A549 (cell line): Measurements from ENCODE around the gene ROR2. TPM values are rescaled to one million over a fixed set of nuclear protein-coding genes. Genes with fewer than 3 reads are reported as not detected.

ENCODE experiments used
- ATAC-seq, 2 experiments: fragments of 200-7000 bp in 1 of 2; fragments of >200 bp in 1 of 2; cut with Nextera tagmentation in 1 of 2; cut with Tn5 transposase in 1 of 2; 3 replicates each; pipeline versions ENCODE4 v1.8.0 to v1.9.1; 2018 to 2020; ENCODE audit warnings: mild to moderate bottlenecking in 1 of 2, moderate library complexity in 1 of 2
- CTCF ChIA-PET: fragments of 300-600 bp; sonication (Branson Sonifier 250); formaldehyde crosslinking; extraction: SDS; loops from one replicate; lab custom pipeline; 2021; ENCODE audit warnings: antibody characterized with exemption, inconsistent platforms; lab: Yijun Ruan, JAX
- POLR2A ChIA-PET: fragments of 350-600 bp; formaldehyde crosslinking; extraction: SDS; loops from one replicate; lab custom pipeline; 2021; ENCODE audit warnings: antibody characterized with exemption, inconsistent platforms; lab: Yijun Ruan, JAX
- DNase-seq, 2 experiments: peaks; one replicate each; pipeline versions ENCODE4 v3.0.0 to v3.0.0-alpha.2; 2011 to 2016; ENCODE audit warnings: low read depth in 1 of 2, low spot score in 1 of 2
- FAIRE-seq: peaks from 2 replicates; lab custom pipeline; 2011; peaks lifted over from hg19 to GRCh38; lab: Jason Lieb, UNC
- H3K27ac ChIP-seq, 2 experiments: fragments of >200 bp; sonication (Bioruptor Twin); formaldehyde crosslinking; 3 replicates each; pipeline ENCODE4 v1.5.1; 2016 to 2017
- H3K4me1 ChIP-seq: fragments of >200 bp; sonication (Bioruptor Twin); formaldehyde crosslinking; 3 replicates; pipeline ENCODE4 v1.6.1; 2016
- H3K4me2 ChIP-seq: fragments of >200 bp; sonication (Bioruptor Twin); formaldehyde crosslinking; 3 replicates; pipeline ENCODE4 v1.6.1; 2016
- H3K4me3 ChIP-seq: fragments of >200 bp; sonication (Bioruptor Twin); formaldehyde crosslinking; 3 replicates; pipeline ENCODE4 v1.5.1; 2016
- H3K9me3 ChIP-seq: fragments of >200 bp; sonication (Bioruptor Twin); formaldehyde crosslinking; 3 replicates; pipeline ENCODE4 v1.6.1; 2016
- BHLHE40 ChIP-seq: IDR thresholded peaks from 2 replicates; pipeline ENCODE4 v1.6.1; 2012; ENCODE audit warnings: low read depth, low read length, inconsistent platforms
- CBX8 ChIP-seq: fragments of 200-600 bp; sonication (generic); IDR thresholded peaks from 2 replicates; pipeline ENCODE4 v1.6.1; 2016
- EP300 ChIP-seq, 2 experiments: fragments of >200 bp; sonication (Bioruptor Twin); formaldehyde crosslinking; IDR thresholded peaks; 2 replicates in 1 of 2; 3 replicates in 1 of 2; pipeline ENCODE4 v1.6.1; 2016 to 2017
- ESRRA ChIP-seq: fragments of 150-350 bp; IDR thresholded peaks from 2 replicates; pipeline ENCODE4 v1.6.1; 2014; ENCODE audit warnings: mild to moderate bottlenecking, low read length, borderline replicate concordance
- FOXS1 ChIP-seq: fragments of 250-450 bp; sonication (Bioruptor Pico); IDR thresholded peaks from 2 replicates; pipeline ENCODE4 v1.5.0; 2020; ENCODE audit warnings: mild to moderate bottlenecking, moderate library complexity
- HDAC2 ChIP-seq: fragments of 200-600 bp; sonication (generic); IDR thresholded peaks from 2 replicates; pipeline ENCODE4 v1.6.1; 2016
- HEYL ChIP-seq: fragments of 250-450 bp; sonication (Bioruptor Pico); IDR thresholded peaks from 2 replicates; pipeline ENCODE4 v1.8.0; 2021; ENCODE audit warnings: mild to moderate bottlenecking, moderate library complexity
- HOXA7 ChIP-seq: fragments of 250-450 bp; sonication (Bioruptor Pico); IDR thresholded peaks from 2 replicates; pipeline ENCODE4 v1.5.0; 2020; ENCODE audit warnings: mild to moderate bottlenecking, moderate library complexity
- HOXB5 ChIP-seq: fragments of 250-450 bp; sonication (Bioruptor Pico); IDR thresholded peaks from 2 replicates; pipeline ENCODE4 v1.5.0; 2020; ENCODE audit warnings: mild to moderate bottlenecking, moderate library complexity
- JUNB ChIP-seq: fragments of >200 bp; sonication (Bioruptor Twin); formaldehyde crosslinking; IDR thresholded peaks from 2 replicates; pipeline ENCODE4 v1.6.1; 2016
- KDM5A ChIP-seq: fragments of 200-600 bp; sonication (generic); IDR thresholded peaks from 2 replicates; pipeline ENCODE4 v1.6.1; 2016; ENCODE audit warnings: antibody characterized with exemption, mild to moderate bottlenecking
- MAFK ChIP-seq: fragments of 450-650 bp; IDR thresholded peaks from 2 replicates; pipeline ENCODE4 v1.6.1; 2014; ENCODE audit not compliant: partially characterized antibody
- MYC ChIP-seq: IDR thresholded peaks from 2 replicates; pipeline ENCODE4 v1.6.1; 2012; ENCODE audit warnings: mild to moderate bottlenecking, inconsistent platforms, low read length, improper control_type of control experiment, borderline replicate concordance
- NFE2L2 ChIP-seq: fragments of 150-350 bp; conservative IDR thresholded peaks from 2 replicates; pipeline ENCODE4 v1.6.1; 2014; ENCODE audit warnings: low read length
- PHF8 ChIP-seq: fragments of 200-600 bp; sonication (generic); IDR thresholded peaks from 2 replicates; pipeline ENCODE4 v1.6.1; 2016; ENCODE audit warnings: low read depth, mild to moderate bottlenecking, antibody characterized with exemption, moderate library complexity, borderline replicate concordance
- POLR2A ChIP-seq: IDR thresholded peaks from 2 replicates; pipeline ENCODE4 v1.6.1; 2012; ENCODE audit warnings: mild to moderate bottlenecking, low read length
- RAD21 ChIP-seq, 2 experiments: fragments of >200 bp in 1 of 2; sonication (Bioruptor Twin) in 1 of 2; formaldehyde crosslinking in 1 of 2; IDR thresholded peaks in 1 of 2; conservative IDR thresholded peaks in 1 of 2; 2 replicates in 1 of 2; 3 replicates in 1 of 2; pipeline ENCODE4 v1.6.1; 2012 to 2018; ENCODE audit warnings: inconsistent platforms in 1 of 2
- RARB ChIP-seq: fragments of 250-450 bp; sonication (Bioruptor Pico); IDR thresholded peaks from 2 replicates; pipeline ENCODE4 v1.8.0; 2021; ENCODE audit warnings: mild to moderate bottlenecking, moderate library complexity
- ZC3H11A ChIP-seq: fragments of 450-650 bp; IDR thresholded peaks from 2 replicates; pipeline ENCODE4 v1.6.1; 2014; ENCODE audit warnings: antibody characterized with exemption, mild to moderate bottlenecking
- WGBS: methylation state at CpG from one replicate; pipeline ENCODE4 v1.1.6; 2017; ENCODE audit errors: missing lambda C conversion rate; 5-methylcytosine and 5-hydroxymethylcytosine counted together
- polyA plus RNA-seq, 4 experiments: library from polyadenylated mRNA; depleted of rRNA in 3 of 4; stranded (reverse); fragments of >200 nt; fragmentation: RNase III in 1 of 4; extraction: RNeasy Plus Mini Kit Qiagen cat#74134 plus additional on column Dnase treatment in 1 of 4; gene quantifications; 2 replicates in 3 of 4; 3 replicates in 1 of 4; pipeline ENCODE4 v1.2.3, GENCODE V29; 2011 to 2017
- TF ChIP-seq, protein P1 (sequence below): fragments of 200-600 bp; sonication (generic); IDR thresholded peaks from 2 replicates; pipeline ENCODE4 v1.6.1; 2016; ENCODE audit warnings: antibody characterized with exemption, mild to moderate bottlenecking, moderate library complexity
- TF ChIP-seq, protein P2 (sequence below): fragments of 150-350 bp; IDR thresholded peaks from 2 replicates; pipeline ENCODE4 v1.6.1; 2014; ENCODE audit warnings: low read depth, mild to moderate bottlenecking, low read length
- TF ChIP-seq, protein P3 (sequence below): fragments of 450-650 bp; IDR thresholded peaks from 2 replicates; pipeline ENCODE4 v1.6.1; 2014; ENCODE audit warnings: antibody characterized with exemption
- TF ChIP-seq, protein P4 (sequence below): fragments of >200 bp; sonication (Bioruptor Twin); formaldehyde crosslinking; IDR thresholded peaks from 3 replicates; pipeline ENCODE4 v1.5.1; 2016
- TF ChIP-seq, protein P5 (sequence below): fragments of 250-450 bp; sonication (Bioruptor Pico); IDR thresholded peaks from 2 replicates; pipeline ENCODE4 v1.5.0; 2020; ENCODE audit warnings: low read depth, mild to moderate bottlenecking, moderate library complexity
- TF ChIP-seq, protein P6 (sequence below): IDR thresholded peaks from 2 replicates; pipeline ENCODE4 v1.6.1; 2012
- TF ChIP-seq, protein P7 (sequence below): fragments of >200 bp; sonication (Bioruptor Twin); formaldehyde crosslinking; IDR thresholded peaks from 3 replicates; pipeline ENCODE4 v1.6.1; 2016

ROR2 gene
- polyA plus RNA-seq, 2 of the 4 experiments (the other 2 are of a cell fraction): 0.12 to 0.53 TPM

DNA sequence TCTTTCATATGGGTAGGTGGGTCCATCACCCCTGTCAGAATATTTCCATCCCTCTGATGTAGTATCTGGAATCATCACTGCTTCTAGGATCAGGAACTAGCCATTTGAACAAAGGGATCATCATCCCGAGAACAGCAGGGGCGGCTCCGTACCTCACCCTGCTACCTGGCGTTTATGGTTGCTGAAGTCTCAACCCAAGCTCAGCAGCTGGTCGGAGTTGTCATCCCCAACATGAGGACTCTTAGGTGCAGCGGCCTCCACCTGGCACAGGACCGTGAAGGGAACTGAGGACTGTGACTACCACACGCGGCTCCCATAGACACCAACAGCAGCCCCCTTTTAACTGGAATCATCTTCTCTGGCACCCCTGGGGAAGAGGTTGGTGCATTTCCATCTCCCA, 35.1 kb downstream of the ROR2 start (continued):
- TF ChIP-seq, protein P1, sequence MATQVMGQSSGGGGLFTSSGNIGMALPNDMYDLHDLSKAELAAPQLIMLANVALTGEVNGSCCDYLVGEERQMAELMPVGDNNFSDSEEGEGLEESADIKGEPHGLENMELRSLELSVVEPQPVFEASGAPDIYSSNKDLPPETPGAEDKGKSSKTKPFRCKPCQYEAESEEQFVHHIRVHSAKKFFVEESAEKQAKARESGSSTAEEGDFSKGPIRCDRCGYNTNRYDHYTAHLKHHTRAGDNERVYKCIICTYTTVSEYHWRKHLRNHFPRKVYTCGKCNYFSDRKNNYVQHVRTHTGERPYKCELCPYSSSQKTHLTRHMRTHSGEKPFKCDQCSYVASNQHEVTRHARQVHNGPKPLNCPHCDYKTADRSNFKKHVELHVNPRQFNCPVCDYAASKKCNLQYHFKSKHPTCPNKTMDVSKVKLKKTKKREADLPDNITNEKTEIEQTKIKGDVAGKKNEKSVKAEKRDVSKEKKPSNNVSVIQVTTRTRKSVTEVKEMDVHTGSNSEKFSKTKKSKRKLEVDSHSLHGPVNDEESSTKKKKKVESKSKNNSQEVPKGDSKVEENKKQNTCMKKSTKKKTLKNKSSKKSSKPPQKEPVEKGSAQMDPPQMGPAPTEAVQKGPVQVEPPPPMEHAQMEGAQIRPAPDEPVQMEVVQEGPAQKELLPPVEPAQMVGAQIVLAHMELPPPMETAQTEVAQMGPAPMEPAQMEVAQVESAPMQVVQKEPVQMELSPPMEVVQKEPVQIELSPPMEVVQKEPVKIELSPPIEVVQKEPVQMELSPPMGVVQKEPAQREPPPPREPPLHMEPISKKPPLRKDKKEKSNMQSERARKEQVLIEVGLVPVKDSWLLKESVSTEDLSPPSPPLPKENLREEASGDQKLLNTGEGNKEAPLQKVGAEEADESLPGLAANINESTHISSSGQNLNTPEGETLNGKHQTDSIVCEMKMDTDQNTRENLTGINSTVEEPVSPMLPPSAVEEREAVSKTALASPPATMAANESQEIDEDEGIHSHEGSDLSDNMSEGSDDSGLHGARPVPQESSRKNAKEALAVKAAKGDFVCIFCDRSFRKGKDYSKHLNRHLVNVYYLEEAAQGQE: no peak
- TF ChIP-seq MAFK (no peak), RARB (CRISPR knock-in tag) (no peak)
- TF ChIP-seq, all 56 proteins: peak for 0

DNA sequence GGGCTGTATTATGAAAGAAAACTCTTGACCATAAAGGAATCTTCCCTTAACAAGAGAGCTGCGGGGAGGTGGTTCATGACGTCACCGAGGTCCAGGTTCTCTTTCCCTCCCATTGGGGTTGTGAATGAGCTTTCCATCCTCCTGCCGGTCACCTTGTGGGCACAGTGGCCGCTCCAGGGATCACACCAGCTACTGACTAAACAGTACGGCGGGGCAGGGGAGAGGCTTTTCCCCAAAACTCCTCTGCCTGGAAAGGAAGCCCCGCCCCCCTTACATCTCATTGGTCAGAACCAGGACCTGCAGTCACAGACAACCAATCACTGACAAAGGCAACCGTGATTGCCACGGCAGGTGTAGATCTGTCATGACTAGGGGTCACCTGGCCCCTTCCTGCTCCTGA, 35.6 kb downstream of the ROR2 start:
- H3K27ac ChIP-seq: no peak overlapping the region
- TF ChIP-seq HOXA7: no peak
- TF ChIP-seq, protein P2, sequence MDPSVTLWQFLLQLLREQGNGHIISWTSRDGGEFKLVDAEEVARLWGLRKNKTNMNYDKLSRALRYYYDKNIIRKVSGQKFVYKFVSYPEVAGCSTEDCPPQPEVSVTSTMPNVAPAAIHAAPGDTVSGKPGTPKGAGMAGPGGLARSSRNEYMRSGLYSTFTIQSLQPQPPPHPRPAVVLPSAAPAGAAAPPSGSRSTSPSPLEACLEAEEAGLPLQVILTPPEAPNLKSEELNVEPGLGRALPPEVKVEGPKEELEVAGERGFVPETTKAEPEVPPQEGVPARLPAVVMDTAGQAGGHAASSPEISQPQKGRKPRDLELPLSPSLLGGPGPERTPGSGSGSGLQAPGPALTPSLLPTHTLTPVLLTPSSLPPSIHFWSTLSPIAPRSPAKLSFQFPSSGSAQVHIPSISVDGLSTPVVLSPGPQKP: no peak
- TF ChIP-seq RAD21 (conservative IDR thresholded peaks at IDR 0.05 in 1 of 2, IDR thresholded peaks at IDR 0.05 in 1 of 2): no peak
- TF ChIP-seq ZC3H11A: no peak
- TF ChIP-seq, protein P3, sequence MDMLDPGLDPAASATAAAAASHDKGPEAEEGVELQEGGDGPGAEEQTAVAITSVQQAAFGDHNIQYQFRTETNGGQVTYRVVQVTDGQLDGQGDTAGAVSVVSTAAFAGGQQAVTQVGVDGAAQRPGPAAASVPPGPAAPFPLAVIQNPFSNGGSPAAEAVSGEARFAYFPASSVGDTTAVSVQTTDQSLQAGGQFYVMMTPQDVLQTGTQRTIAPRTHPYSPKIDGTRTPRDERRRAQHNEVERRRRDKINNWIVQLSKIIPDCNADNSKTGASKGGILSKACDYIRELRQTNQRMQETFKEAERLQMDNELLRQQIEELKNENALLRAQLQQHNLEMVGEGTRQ: no peak
- TF ChIP-seq KDM5A: no peak
- TF ChIP-seq EP300 (IDR thresholded peaks at IDR 0.05): no peak
- TF ChIP-seq HEYL (CRISPR knock-in tag): no peak
- no peak for TF ChIP-seq ESRRA
- TF ChIP-seq, protein P4, sequence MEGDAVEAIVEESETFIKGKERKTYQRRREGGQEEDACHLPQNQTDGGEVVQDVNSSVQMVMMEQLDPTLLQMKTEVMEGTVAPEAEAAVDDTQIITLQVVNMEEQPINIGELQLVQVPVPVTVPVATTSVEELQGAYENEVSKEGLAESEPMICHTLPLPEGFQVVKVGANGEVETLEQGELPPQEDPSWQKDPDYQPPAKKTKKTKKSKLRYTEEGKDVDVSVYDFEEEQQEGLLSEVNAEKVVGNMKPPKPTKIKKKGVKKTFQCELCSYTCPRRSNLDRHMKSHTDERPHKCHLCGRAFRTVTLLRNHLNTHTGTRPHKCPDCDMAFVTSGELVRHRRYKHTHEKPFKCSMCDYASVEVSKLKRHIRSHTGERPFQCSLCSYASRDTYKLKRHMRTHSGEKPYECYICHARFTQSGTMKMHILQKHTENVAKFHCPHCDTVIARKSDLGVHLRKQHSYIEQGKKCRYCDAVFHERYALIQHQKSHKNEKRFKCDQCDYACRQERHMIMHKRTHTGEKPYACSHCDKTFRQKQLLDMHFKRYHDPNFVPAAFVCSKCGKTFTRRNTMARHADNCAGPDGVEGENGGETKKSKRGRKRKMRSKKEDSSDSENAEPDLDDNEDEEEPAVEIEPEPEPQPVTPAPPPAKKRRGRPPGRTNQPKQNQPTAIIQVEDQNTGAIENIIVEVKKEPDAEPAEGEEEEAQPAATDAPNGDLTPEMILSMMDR: no peak
- TF ChIP-seq JUNB: no peak
- no peak for TF ChIP-seq HDAC2
- TF ChIP-seq RARB (CRISPR knock-in tag): no peak
- no peak for FAIRE-seq
- WGBS: 89% methylated on average over 7 of the region's 10 CpGs
- H3K4me1 ChIP-seq: no peaks in the 10 kb centered on the region
- ChIA-PET CTCF (interaction anchor here (1.2 to 2.3 kb wide), 2 partner anchors 9 to 35 kb away, joined by 3 to 6 read pairs; partner anchors contain the start of gene ROR2), POLR2A (no interaction called here)
- H3K9me3 ChIP-seq: no peaks in the 10 kb centered on the region
- no peak for DNase-seq
- no peak overlapping the region for H3K4me2 ChIP-seq
- no peak overlapping the region for H3K4me3 ChIP-seq
- ATAC-seq: no peak; a peak in 1 of 6 replicates

DNA sequence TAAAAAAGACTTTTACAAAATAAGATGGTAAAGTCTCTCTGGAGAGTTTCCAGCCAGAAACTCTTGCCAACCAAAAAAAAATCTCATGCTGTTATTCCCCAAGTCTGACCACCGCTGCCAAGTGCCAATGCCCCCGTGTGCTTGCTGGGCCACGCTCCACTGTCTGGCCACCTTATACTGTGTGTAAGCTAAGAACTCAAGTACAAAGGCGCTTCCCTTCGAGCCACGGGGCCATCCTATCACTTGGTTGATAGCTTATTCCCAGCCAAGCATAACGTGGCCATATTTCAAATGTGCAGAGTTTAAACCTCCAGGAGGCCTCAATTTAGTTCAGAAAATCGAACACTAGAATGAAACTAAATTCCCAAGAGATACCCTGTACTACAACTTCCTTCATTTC, 36.0 kb downstream of the ROR2 start:
- POLR2A ChIA-PET: no interaction called here
- no peaks in the 10 kb centered on the region for H3K4me1 ChIP-seq
- no peak for FAIRE-seq
- TF ChIP-seq NFE2L2 (no peak), POLR2A (no peak), HOXA7 (no peak), CBX8 (no peak), HEYL (CRISPR knock-in tag) (no peak), HOXB5 (CRISPR knock-in tag) (no peak), FOXS1 (no peak), MYC (no peak), PHF8 (no peak), BHLHE40 (no peak)
- TF ChIP-seq, protein P5, sequence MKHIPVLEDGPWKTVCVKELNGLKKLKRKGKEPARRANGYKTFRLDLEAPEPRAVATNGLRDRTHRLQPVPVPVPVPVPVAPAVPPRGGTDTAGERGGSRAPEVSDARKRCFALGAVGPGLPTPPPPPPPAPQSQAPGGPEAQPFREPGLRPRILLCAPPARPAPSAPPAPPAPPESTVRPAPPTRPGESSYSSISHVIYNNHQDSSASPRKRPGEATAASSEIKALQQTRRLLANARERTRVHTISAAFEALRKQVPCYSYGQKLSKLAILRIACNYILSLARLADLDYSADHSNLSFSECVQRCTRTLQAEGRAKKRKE: no peak
- TF ChIP-seq, protein P6, sequence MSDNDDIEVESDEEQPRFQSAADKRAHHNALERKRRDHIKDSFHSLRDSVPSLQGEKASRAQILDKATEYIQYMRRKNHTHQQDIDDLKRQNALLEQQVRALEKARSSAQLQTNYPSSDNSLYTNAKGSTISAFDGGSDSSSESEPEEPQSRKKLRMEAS: no peak
- TF ChIP-seq, protein P2: no peak
- TF ChIP-seq, protein P7, sequence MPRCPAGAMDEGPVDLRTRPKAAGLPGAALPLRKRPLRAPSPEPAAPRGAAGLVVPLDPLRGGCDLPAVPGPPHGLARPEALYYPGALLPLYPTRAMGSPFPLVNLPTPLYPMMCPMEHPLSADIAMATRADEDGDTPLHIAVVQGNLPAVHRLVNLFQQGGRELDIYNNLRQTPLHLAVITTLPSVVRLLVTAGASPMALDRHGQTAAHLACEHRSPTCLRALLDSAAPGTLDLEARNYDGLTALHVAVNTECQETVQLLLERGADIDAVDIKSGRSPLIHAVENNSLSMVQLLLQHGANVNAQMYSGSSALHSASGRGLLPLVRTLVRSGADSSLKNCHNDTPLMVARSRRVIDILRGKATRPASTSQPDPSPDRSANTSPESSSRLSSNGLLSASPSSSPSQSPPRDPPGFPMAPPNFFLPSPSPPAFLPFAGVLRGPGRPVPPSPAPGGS: no peak

More for the DNA sequence above, 36.0 kb downstream of the ROR2 start:
- Histone ChIP-seq H3K4me2 (no peak overlapping the region), H3K27ac (no peak overlapping the region), H3K9me3 (no peaks in the 10 kb centered on the region), H3K4me3 (no peak overlapping the region)
- no peak for ATAC-seq
- no peak for DNase-seq
- WGBS: 47% methylated on average over 8 of the region's 8 CpGs
- CTCF ChIA-PET: interaction anchor here (1.2 to 2.3 kb wide), 2 partner anchors 10 to 36 kb away, joined by 3 to 6 read pairs; partner anchors contain the start of gene ROR2
